ENCODE data around the gene CES3. TPM values are rescaled to one million over a fixed set of nuclear protein-coding genes. Genes with fewer than 3 reads are reported as not detected.

The CES3 gene
- total RNA-seq, 1 experiment from 2014 or later = 0.95 TPM

- CTCF ChIA-PET = interaction anchor here (0.6 to 0.7 kb wide), 2 partner anchors 18 to 397 kb away, joined by 3 to 4 read pairs; no protein-coding TSS in a partner anchor
- Mint-ChIP-seq H3K27ac (ENCODE audit: unreplicated experiment) (no peak overlapping the region), H3K36me3 (ENCODE audit: insufficient read depth, unreplicated experiment) (no peaks in the 10 kb centered on the region), H3K4me1 (ENCODE audit: low read depth, unreplicated experiment) (no peaks in the 10 kb centered on the region), H3K9me3 (ENCODE audit: unreplicated experiment) (no peaks in the 10 kb centered on the region), H3K4me3 (ENCODE audit: unreplicated experiment) (no peak overlapping the region), H3K27me3 (ENCODE audit: insufficient read depth, unreplicated experiment) (no peaks in the 10 kb centered on the region)
- TF ChIP-seq CTCF (IDR thresholded peaks at IDR 0.05; ENCODE audit: insufficient read depth in 1 of 2, low read depth in 1 of 2, low read length in 1 of 2, severe bottlenecking in 1 of 2, unreplicated experiment in 1 of 2) = no peak
- intact Hi-C loops (cut with micrococcal nuclease; ENCODE audit: unreplicated experiment) = no loop called here
- BruUV-seq (replicated peaks) = no TSS peak
- no peaks in the 10 kb centered on the region for H3K36me3 ChIP-seq (ENCODE audit: control insufficient read depth, insufficient read depth, low read length)
- POLR2A ChIA-PET = interaction anchor here (0.5 kb wide), 1 partner anchor 18 kb away, joined by 3 read pairs; no protein-coding TSS in a partner anchor
- H3K9me3 ChIP-seq = no peaks in the 10 kb centered on the region
- no peak for DNase-seq
- no peak overlapping the region for H3K4me3 ChIP-seq (ENCODE audit: low read depth, low read length)
- 0 out of 2 replicates have a peak, but pooled peaks cover 5% of the 10 kb centered on the region for H3K4me1 ChIP-seq
- no peaks in the 10 kb centered on the region for H3K27me3 ChIP-seq (replicated peaks; ENCODE audit: control insufficient read depth, insufficient read depth, low read length)
Observed at GRCh38 chr16:66913081-66913480, 48.0 kb upstream of the CES3 start.

GRCh38 chr16:66913711-66914110 lies 47.4 kb upstream of the CES3 start:
- no peak overlapping the region for H3K27ac Mint-ChIP-seq (ENCODE audit: unreplicated experiment)
- Histone ChIP-seq H3K36me3 (ENCODE audit: control insufficient read depth, insufficient read depth, low read length) (no peaks in the 10 kb centered on the region), H3K27me3 (replicated peaks; ENCODE audit: control insufficient read depth, insufficient read depth, low read length) (no peaks in the 10 kb centered on the region), H3K9me3 (no peaks in the 10 kb centered on the region), H3K4me1 (0 out of 2 replicates have a peak, but pooled peaks cover 5% of the 10 kb centered on the region), H3K4me3 (ENCODE audit: low read depth, low read length) (no peak overlapping the region)
- no peak for DNase-seq
- TF ChIP-seq CTCF (IDR thresholded peaks at IDR 0.05; ENCODE audit: insufficient read depth in 1 of 2, low read depth in 1 of 2, low read length in 1 of 2, severe bottlenecking in 1 of 2, unreplicated experiment in 1 of 2) = no peak
- BruUV-seq (replicated peaks) = no TSS peak
- intact Hi-C loops (cut with micrococcal nuclease; ENCODE audit: unreplicated experiment) = no loop called here
- ChIA-PET POLR2A (no interaction called here), CTCF (no interaction called here)
- H3K9me3 Mint-ChIP-seq (ENCODE audit: unreplicated experiment) = no peaks in the 10 kb centered on the region
- no peak overlapping the region for H3K4me3 Mint-ChIP-seq (ENCODE audit: unreplicated experiment)
- H3K27me3 Mint-ChIP-seq (ENCODE audit: insufficient read depth, unreplicated experiment) = no peaks in the 10 kb centered on the region
- no peaks in the 10 kb centered on the region for H3K36me3 Mint-ChIP-seq (ENCODE audit: insufficient read depth, unreplicated experiment)
- H3K4me1 Mint-ChIP-seq (ENCODE audit: low read depth, unreplicated experiment) = no peaks in the 10 kb centered on the region

GRCh38 chr16:66914541-66914940 lies 46.5 kb upstream of the CES3 start:
- TF ChIP-seq CTCF (IDR thresholded peaks at IDR 0.05; ENCODE audit: insufficient read depth in 1 of 2, low read depth in 1 of 2, low read length in 1 of 2, severe bottlenecking in 1 of 2, unreplicated experiment in 1 of 2) = no peak
- Histone ChIP-seq H3K4me3 (ENCODE audit: low read depth, low read length) (no peak overlapping the region), H3K4me1 (0 out of 2 replicates have a peak, but pooled peaks cover 5% of the 10 kb centered on the region), H3K36me3 (ENCODE audit: control insufficient read depth, insufficient read depth, low read length) (no peaks in the 10 kb centered on the region), H3K27me3 (replicated peaks; ENCODE audit: control insufficient read depth, insufficient read depth, low read length) (no peaks in the 10 kb centered on the region), H3K9me3 (no peaks in the 10 kb centered on the region)
- Mint-ChIP-seq H3K27ac (ENCODE audit: unreplicated experiment) (no peak overlapping the region), H3K4me3 (ENCODE audit: unreplicated experiment) (no peak overlapping the region), H3K27me3 (ENCODE audit: insufficient read depth, unreplicated experiment) (no peaks in the 10 kb centered on the region), H3K4me1 (ENCODE audit: low read depth, unreplicated experiment) (no peaks in the 10 kb centered on the region), H3K9me3 (ENCODE audit: unreplicated experiment) (no peaks in the 10 kb centered on the region), H3K36me3 (ENCODE audit: insufficient read depth, unreplicated experiment) (no peaks in the 10 kb centered on the region)
- POLR2A ChIA-PET = no interaction called here
- CTCF ChIA-PET = no interaction called here
- no peak for DNase-seq
- BruUV-seq (replicated peaks) = no TSS peak
- intact Hi-C loops (cut with micrococcal nuclease; ENCODE audit: unreplicated experiment) = no loop called here
